Ramos (cell line): ENCODE data around the gene MARF1.

ENCODE experiments used
- in situ Hi-C: fragments of 300-500 bp; cut with MboI; formaldehyde crosslinking; loops from one replicate; pipeline ENCODE4 v1.14.3; 2022; ENCODE audit warnings: low sequenced_read_pairs; ENCODE audit not compliant: unreplicated experiment

Gene MARF1

GRCh38 chr16:15602285-15603044 is 40.5 kb downstream of the MARF1 start:
- in situ Hi-C loops = no loop called here

GRCh38 chr16:15601212-15601879 is 41.6 kb downstream of the MARF1 start:
- in situ Hi-C loops = no loop called here

GRCh38 chr16:15599303-15600070 is 43.5 kb downstream of the MARF1 start:
- in situ Hi-C loops = no loop called here

GRCh38 chr16:15598648-15599190 is 44.2 kb downstream of the MARF1 start:
- in situ Hi-C loops = no loop called here

GRCh38 chr16:15597822-15598647 is 44.9 kb downstream of the MARF1 start:
- in situ Hi-C loops = no loop called here

GRCh38 chr16:15597135-15597534 is 45.8 kb downstream of the MARF1 start:
- in situ Hi-C loops = no loop called here

- in situ Hi-C loops = no loop called here
Observed at GRCh38 chr16:15594711-15595320, 48.1 kb downstream of the MARF1 start.

GRCh38 chr16:15593235-15593634 is 49.7 kb downstream of the MARF1 start:
- in situ Hi-C loops = no loop called here

- in situ Hi-C loops = no loop called here
Observed at GRCh38 chr16:15592324-15592723, 50.6 kb downstream of the MARF1 start.

GRCh38 chr16:15587152-15587825 is 55.7 kb downstream of the MARF1 start:
- in situ Hi-C loops = no loop called here

- in situ Hi-C loops = no loop called here
Observed at GRCh38 chr16:15586716-15587115, 56.2 kb downstream of the MARF1 start.

GRCh38 chr16:15585956-15586355 is 57.0 kb downstream of the MARF1 start:
- in situ Hi-C loops = no loop called here

- in situ Hi-C loops = no loop called here
Observed at GRCh38 chr16:15583526-15583925, 59.4 kb downstream of the MARF1 start.

GRCh38 chr16:15581127-15581815 is 61.7 kb downstream of the MARF1 start:
- in situ Hi-C loops = no loop called here

GRCh38 chr16:15578824-15579223 is 64.1 kb downstream of the MARF1 start:
- in situ Hi-C loops = no loop called here

GRCh38 chr16:15576960-15577958 is 65.7 kb downstream of the MARF1 start:
- in situ Hi-C loops = no loop called here

GRCh38 chr16:15575293-15576049 is 67.5 kb downstream of the MARF1 start:
- in situ Hi-C loops = no loop called here
